ENCODE data around the gene AGXT. TPM values are rescaled to one million over a fixed set of nuclear protein-coding genes. Genes with fewer than 3 reads are reported as not detected.

AGXT gene
- total RNA-seq, 3 donors from 2014 or later = under 0.01 TPM; not detected in 2

DNA sequence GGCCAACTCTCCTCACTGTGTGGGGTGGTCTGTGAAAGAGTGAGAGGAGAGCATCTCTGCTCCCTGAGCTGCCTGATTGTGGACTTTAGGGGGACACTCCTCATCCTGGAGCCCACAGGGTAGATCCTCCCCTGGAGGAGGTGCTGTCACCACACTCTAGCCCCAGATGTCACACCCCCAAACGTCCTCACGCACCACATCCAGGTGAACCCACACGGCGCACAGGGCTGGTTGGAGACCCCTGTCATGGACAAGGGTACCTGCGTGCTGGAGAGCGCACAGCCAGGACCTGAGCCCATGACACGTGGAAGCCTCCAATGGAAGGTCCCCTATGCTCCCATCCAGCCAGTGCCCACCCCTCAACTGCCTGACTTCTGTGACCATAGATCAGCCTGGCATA lies 10.5 kb downstream of the AGXT start:
- H3K27me3 ChIP-seq = no peaks in the 10 kb centered on the region
- intact Hi-C loops (cut with DNase I; ENCODE audit: low total_unique reads) = no loop called here

DNA sequence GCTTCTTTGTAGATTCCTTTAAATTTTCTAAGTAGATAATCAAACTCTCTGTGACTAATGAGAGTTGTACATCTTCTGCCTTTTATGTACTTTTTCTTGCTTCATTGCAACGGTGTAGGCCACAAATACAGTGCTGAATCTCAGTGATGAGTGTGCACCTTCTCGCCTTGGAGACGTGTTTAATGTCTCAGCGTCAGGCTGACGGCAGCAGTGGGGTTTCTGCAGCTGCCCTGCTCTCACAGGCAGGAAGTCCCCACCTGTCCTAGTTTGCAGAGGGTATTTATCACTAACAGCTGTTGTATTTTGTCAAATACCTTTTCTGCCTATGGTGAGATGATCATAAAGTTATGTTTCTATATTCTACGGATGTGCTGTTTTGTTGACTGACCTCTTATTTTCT lies 13.3 kb downstream of the AGXT start:
- DNase-seq (ENCODE audit: low spot score in 2 of 2) = no peak
- H3K27me3 ChIP-seq = no peaks in the 10 kb centered on the region
- no peaks in the 10 kb centered on the region for H3K36me3 ChIP-seq
- H3K4me3 ChIP-seq = no peak overlapping the region
- no peak for TF ChIP-seq POLR2A (IDR thresholded peaks at IDR 0.05)
- TF ChIP-seq POLR2AphosphoS5 (IDR thresholded peaks at IDR 0.05) = no peak
- TF ChIP-seq, protein P1, sequence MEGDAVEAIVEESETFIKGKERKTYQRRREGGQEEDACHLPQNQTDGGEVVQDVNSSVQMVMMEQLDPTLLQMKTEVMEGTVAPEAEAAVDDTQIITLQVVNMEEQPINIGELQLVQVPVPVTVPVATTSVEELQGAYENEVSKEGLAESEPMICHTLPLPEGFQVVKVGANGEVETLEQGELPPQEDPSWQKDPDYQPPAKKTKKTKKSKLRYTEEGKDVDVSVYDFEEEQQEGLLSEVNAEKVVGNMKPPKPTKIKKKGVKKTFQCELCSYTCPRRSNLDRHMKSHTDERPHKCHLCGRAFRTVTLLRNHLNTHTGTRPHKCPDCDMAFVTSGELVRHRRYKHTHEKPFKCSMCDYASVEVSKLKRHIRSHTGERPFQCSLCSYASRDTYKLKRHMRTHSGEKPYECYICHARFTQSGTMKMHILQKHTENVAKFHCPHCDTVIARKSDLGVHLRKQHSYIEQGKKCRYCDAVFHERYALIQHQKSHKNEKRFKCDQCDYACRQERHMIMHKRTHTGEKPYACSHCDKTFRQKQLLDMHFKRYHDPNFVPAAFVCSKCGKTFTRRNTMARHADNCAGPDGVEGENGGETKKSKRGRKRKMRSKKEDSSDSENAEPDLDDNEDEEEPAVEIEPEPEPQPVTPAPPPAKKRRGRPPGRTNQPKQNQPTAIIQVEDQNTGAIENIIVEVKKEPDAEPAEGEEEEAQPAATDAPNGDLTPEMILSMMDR (IDR thresholded peaks at IDR 0.05) = no peak
- H3K27ac ChIP-seq = no peak overlapping the region
- intact Hi-C loops (cut with DNase I; ENCODE audit: low total_unique reads) = no loop called here
- H3K4me1 ChIP-seq = no peaks in the 10 kb centered on the region
- H3K9me3 ChIP-seq = no peaks in the 10 kb centered on the region

More for the DNA sequence above, 10.5 kb downstream of the AGXT start:
- DNase-seq (ENCODE audit: low spot score in 2 of 2) = no peak
- H3K27ac ChIP-seq = no peak overlapping the region
- H3K4me1 ChIP-seq = no peaks in the 10 kb centered on the region
- no peaks in the 10 kb centered on the region for H3K36me3 ChIP-seq
- no peak overlapping the region for H3K4me3 ChIP-seq
- H3K9me3 ChIP-seq = no peaks in the 10 kb centered on the region
- TF ChIP-seq POLR2AphosphoS5 (IDR thresholded peaks at IDR 0.05) (no peak), POLR2A (IDR thresholded peaks at IDR 0.05) (no peak)
- TF ChIP-seq, protein P1 (IDR thresholded peaks at IDR 0.05) = no peak

- H3K9me3 ChIP-seq = no peaks in the 10 kb centered on the region
- no peak overlapping the region for H3K4me3 ChIP-seq
- no peaks in the 10 kb centered on the region for H3K36me3 ChIP-seq
- TF ChIP-seq POLR2AphosphoS5 (IDR thresholded peaks at IDR 0.05) (no peak), POLR2A (IDR thresholded peaks at IDR 0.05) (no peak)
- TF ChIP-seq, protein P1 (IDR thresholded peaks at IDR 0.05) = no peak
- no peak for DNase-seq (ENCODE audit: low spot score in 2 of 2)
- intact Hi-C loops (cut with DNase I; ENCODE audit: low total_unique reads) = no loop called here
- H3K4me1 ChIP-seq = no peaks in the 10 kb centered on the region
- no peak overlapping the region for H3K27ac ChIP-seq
- H3K27me3 ChIP-seq = no peaks in the 10 kb centered on the region
Observed at GRCh38 chr2:240884221-240884620, 15.6 kb downstream of the AGXT start.

GRCh38 chr2:240884745-240885144 lies 16.1 kb downstream of the AGXT start:
- no peak overlapping the region for H3K4me3 ChIP-seq
- TF ChIP-seq, protein P1 (IDR thresholded peaks at IDR 0.05) = no peak
- TF ChIP-seq POLR2AphosphoS5 (IDR thresholded peaks at IDR 0.05) = no peak
- TF ChIP-seq POLR2A (IDR thresholded peaks at IDR 0.05) = no peak
- no peaks in the 10 kb centered on the region for H3K36me3 ChIP-seq
- H3K4me1 ChIP-seq = no peaks in the 10 kb centered on the region
- intact Hi-C loops (cut with DNase I; ENCODE audit: low total_unique reads) = no loop called here
- no peak overlapping the region for H3K27ac ChIP-seq
- no peak for DNase-seq (ENCODE audit: low spot score in 2 of 2)
- H3K27me3 ChIP-seq = no peaks in the 10 kb centered on the region
- no peaks in the 10 kb centered on the region for H3K9me3 ChIP-seq

- DNase-seq (ENCODE audit: low spot score in 2 of 2) = no peak
- Histone ChIP-seq H3K27ac (no peak overlapping the region), H3K4me3 (no peak overlapping the region), H3K4me1 (no peaks in the 10 kb centered on the region), H3K36me3 (no peaks in the 10 kb centered on the region), H3K9me3 (no peaks in the 10 kb centered on the region), H3K27me3 (no peaks in the 10 kb centered on the region)
- intact Hi-C loops (cut with DNase I; ENCODE audit: low total_unique reads) = no loop called here
- TF ChIP-seq POLR2A (IDR thresholded peaks at IDR 0.05) (no peak), POLR2AphosphoS5 (IDR thresholded peaks at IDR 0.05) (no peak)
- TF ChIP-seq, protein P1 (IDR thresholded peaks at IDR 0.05) = no peak
Observed at GRCh38 chr2:240885566-240885965, 16.9 kb downstream of the AGXT start.
